ENCODE data around the gene RASGRF1. TPM values are rescaled to one million over a fixed set of nuclear protein-coding genes. Genes with fewer than 3 reads are reported as not detected.

RASGRF1 gene
- total RNA-seq, 1 donor from 2014 or later, result under 0.01 TPM

GRCh38 chr15:78925076-78925624, 165.4 kb downstream of the RASGRF1 start:
- Histone ChIP-seq H3K27me3 (ENCODE audit: control insufficient read depth, insufficient read depth, low read length) (no peaks in the 10 kb centered on the region), H3K4me3 (ENCODE audit: low read depth, low read length) (no peak overlapping the region), H3K36me3 (ENCODE audit: control insufficient read depth, insufficient read depth, low read length) (peaks cover 29% of the 10 kb centered on the region)
- FAIRE-seq, result no peak
- no peak for DNase-seq (ENCODE audit: low read depth)
- TF ChIP-seq CTCF (IDR thresholded peaks at IDR 0.05; ENCODE audit: insufficient read depth, low read length, severe bottlenecking), result no peak

DNA sequence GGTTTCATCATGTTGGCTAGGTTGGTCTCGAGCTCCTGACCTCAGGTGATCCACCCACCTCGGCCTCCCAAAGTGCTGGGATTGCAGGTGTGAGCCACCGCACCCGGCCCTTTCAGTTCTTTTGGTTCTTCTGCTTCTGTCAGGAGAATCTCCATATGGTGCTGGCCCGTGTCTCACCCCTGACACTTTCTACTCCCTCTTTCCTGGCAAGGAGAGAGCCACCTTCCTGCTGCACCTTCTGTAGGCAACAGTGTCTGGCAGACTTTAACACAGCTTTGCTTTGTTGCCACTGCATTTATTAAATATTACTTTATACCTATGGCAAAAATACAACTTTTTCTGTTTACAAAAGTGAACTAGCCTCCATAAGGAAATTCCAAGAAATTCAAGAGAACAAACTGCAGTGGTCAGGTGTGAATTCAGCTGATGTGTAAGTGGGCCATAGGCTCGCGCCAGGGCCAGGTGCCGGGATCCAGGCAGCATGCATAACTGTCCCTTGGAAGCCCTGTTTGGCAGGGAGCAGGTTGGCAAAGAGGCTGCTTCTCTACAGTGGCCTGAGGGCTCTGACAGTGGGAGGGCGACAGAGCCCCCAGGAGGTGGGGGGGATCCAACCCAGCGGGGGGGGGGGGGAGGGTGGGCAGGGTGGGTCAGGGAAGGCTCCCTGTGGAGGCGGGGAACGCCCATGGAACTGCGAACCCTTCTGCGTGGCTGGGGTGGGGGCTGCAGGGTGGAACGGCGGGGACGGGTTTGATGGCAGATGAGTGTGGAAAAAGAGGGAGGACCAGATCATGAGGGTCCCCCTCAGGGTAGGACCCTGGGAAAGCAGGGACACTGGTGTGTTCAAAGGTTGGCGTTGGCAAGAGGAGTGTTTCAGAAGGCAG, 166.9 kb downstream of the RASGRF1 start:
- no peak overlapping the region for H3K4me3 ChIP-seq (ENCODE audit: low read depth, low read length)
- no peak for DNase-seq (ENCODE audit: low read depth)
- peaks cover 27% of the 10 kb centered on the region for H3K36me3 ChIP-seq (ENCODE audit: control insufficient read depth, insufficient read depth, low read length)
- no peak for TF ChIP-seq CTCF (IDR thresholded peaks at IDR 0.05; ENCODE audit: insufficient read depth, low read length, severe bottlenecking)
- FAIRE-seq, result no peak
- no peaks in the 10 kb centered on the region for H3K27me3 ChIP-seq (ENCODE audit: control insufficient read depth, insufficient read depth, low read length)

- H3K36me3 ChIP-seq (ENCODE audit: control insufficient read depth, insufficient read depth, low read length), result peaks cover 29% of the 10 kb centered on the region
- FAIRE-seq (no peak), DNase-seq (ENCODE audit: low read depth) (no peak)
Observed at GRCh38 chr15:78923015-78923414, 167.6 kb downstream of the RASGRF1 start.

DNA sequence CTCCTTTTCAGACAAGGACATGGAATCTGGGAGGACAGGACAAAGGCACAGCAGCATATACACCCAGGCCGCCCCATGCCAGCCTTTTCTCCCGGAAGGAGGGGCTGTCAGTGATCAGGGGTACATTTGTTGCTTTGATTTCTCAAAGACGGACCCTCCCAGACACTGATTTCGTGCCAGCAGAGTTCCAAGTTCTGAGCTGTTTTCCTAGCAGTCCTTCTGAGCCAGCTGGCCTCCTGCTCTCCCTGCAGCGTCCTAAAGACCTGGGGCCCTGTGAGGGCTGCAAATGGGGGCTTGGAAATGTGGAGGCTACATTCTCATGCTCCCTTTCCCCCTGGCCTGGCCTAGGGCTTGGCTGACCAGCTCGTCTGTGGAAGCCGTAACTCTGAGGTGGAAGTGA, 168.1 kb downstream of the RASGRF1 start:
- Histone ChIP-seq H3K4me3 (ENCODE audit: low read depth, low read length) (no peak overlapping the region), H3K36me3 (ENCODE audit: control insufficient read depth, insufficient read depth, low read length) (peaks cover 26% of the 10 kb centered on the region), H3K27me3 (ENCODE audit: control insufficient read depth, insufficient read depth, low read length) (no peaks in the 10 kb centered on the region)
- DNase-seq (ENCODE audit: low read depth) (no peak), FAIRE-seq (no peak)
- TF ChIP-seq CTCF (IDR thresholded peaks at IDR 0.05; ENCODE audit: insufficient read depth, low read length, severe bottlenecking), result no peak

More at GRCh38 chr15:78923015-78923414, 167.6 kb downstream of the RASGRF1 start:
- no peaks in the 10 kb centered on the region for H3K27me3 ChIP-seq (ENCODE audit: control insufficient read depth, insufficient read depth, low read length)
- TF ChIP-seq CTCF (IDR thresholded peaks at IDR 0.05; ENCODE audit: insufficient read depth, low read length, severe bottlenecking), result no peak
- H3K4me3 ChIP-seq (ENCODE audit: low read depth, low read length), result no peak overlapping the region

DNA sequence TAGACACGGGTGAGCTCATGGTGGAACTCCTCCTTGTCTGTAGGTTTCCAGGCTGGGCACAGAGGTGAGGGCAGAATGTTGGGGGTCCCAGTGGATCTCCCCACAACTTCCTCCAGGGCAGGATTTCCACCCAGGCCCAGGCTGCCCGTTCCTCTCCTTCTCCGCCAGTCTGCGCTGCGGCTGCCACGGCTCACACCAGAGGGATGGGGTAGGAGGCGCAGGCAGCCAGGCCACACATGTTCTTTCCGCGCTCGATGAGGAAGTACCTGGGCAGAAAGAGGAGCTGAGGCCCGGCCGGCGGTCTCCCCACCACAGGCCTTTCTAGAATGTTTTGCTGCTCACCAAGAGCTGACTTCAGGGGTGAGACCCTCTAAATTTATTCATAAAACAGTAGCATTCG, 168.6 kb downstream of the RASGRF1 start:
- Histone ChIP-seq H3K27me3 (ENCODE audit: control insufficient read depth, insufficient read depth, low read length) (no peaks in the 10 kb centered on the region), H3K36me3 (ENCODE audit: control insufficient read depth, insufficient read depth, low read length) (peaks cover 23% of the 10 kb centered on the region), H3K4me3 (ENCODE audit: low read depth, low read length) (no peak overlapping the region)
- no peak for FAIRE-seq
- no peak for DNase-seq (ENCODE audit: low read depth)
- TF ChIP-seq CTCF (IDR thresholded peaks at IDR 0.05; ENCODE audit: insufficient read depth, low read length, severe bottlenecking), result no peak

Measured in bronchial epithelial cell (primary cell).